A673 (cell line): Measurements from ENCODE around the gene VPS37B. TPM values are rescaled to one million over a fixed set of nuclear protein-coding genes. Genes with fewer than 3 reads are reported as not detected.

Experiments
- BruUV-seq: library from RNA; stranded (reverse); fragments of 400-500 nt; replicated peaks from 2 replicates; lab custom pipeline; 2021; lab: Mats Ljungman, UMichigan
- CTCF ChIA-PET: fragments of 300-600 bp; sonication (Branson Sonifier 250); formaldehyde crosslinking; loops from one replicate; lab custom pipeline; 2022; ENCODE audit warnings: antibody characterized with exemption; lab: Charles Lee
- POLR2A ChIA-PET: fragments of 300-600 bp; sonication (Branson Sonifier 250); formaldehyde crosslinking; loops from one replicate; lab custom pipeline; 2022; ENCODE audit warnings: antibody characterized with exemption; ENCODE audit not compliant: low non-redundant PET; lab: Charles Lee
- DNase-seq: peaks from one replicate; pipeline ENCODE4 v3.0.0-alpha.2; 2015; ENCODE audit warnings: low spot score
- H3K27ac ChIP-seq: fragments of 200-600 bp; sonication (generic); 2 replicates; pipeline ENCODE4 v1.5.1; 2016; ENCODE audit warnings: mixed run types, low read depth, mild to moderate bottlenecking, mixed read lengths, antibody characterized with exemption, low read length; ENCODE audit not compliant: poor library complexity, severe bottlenecking
- H3K27me3 ChIP-seq: fragments of 200-600 bp; sonication (generic); replicated peaks from 2 replicates; pipeline ENCODE4 v1.6.1; 2017; ENCODE audit warnings: mixed run types, low read depth, mild to moderate bottlenecking, mixed read lengths, antibody characterized with exemption, low read length; ENCODE audit not compliant: insufficient read depth, poor library complexity
- H3K36me3 ChIP-seq: fragments of 200-600 bp; sonication (generic); 2 replicates; pipeline ENCODE4 v1.6.1; 2016; ENCODE audit warnings: mixed run types, mild to moderate bottlenecking, mixed read lengths, antibody characterized with exemption, low read length; ENCODE audit not compliant: insufficient read depth, poor library complexity, severe bottlenecking
- H3K4me1 ChIP-seq: fragments of 200-600 bp; sonication (generic); 2 replicates; pipeline ENCODE4 v1.6.1; 2017; ENCODE audit warnings: mixed run types, mild to moderate bottlenecking, mixed read lengths, antibody characterized with exemption, low read length; ENCODE audit not compliant: insufficient read depth, poor library complexity, severe bottlenecking
- H3K4me3 ChIP-seq: fragments of 200-600 bp; sonication (generic); 2 replicates; pipeline ENCODE4 v1.5.1; 2016; ENCODE audit warnings: low read depth, mixed run types, mild to moderate bottlenecking, mixed read lengths, low read length; ENCODE audit not compliant: poor library complexity, severe bottlenecking
- H3K9me3 ChIP-seq: fragments of 200-600 bp; sonication (generic); 2 replicates; pipeline ENCODE4 v1.6.1; 2016; ENCODE audit warnings: mixed run types, low read depth, mild to moderate bottlenecking, mixed read lengths, antibody characterized with exemption, low read length; ENCODE audit not compliant: poor library complexity, severe bottlenecking
- EZH2 ChIP-seq: fragments of 200-600 bp; sonication (generic); IDR thresholded peaks from 2 replicates; pipeline ENCODE4 v1.6.1; 2017; ENCODE audit warnings: borderline replicate concordance, low read depth, mild to moderate bottlenecking, mixed read lengths, antibody characterized with exemption, low read length; ENCODE audit not compliant: poor library complexity, severe bottlenecking
- intact Hi-C: fragments of 100-400 bp; cut with micrococcal nuclease; formaldehyde crosslinking; loops from one replicate; pipeline ENCODE4 v1.10.0; 2022; ENCODE audit not compliant: unreplicated experiment
- total RNA-seq: library from RNA; stranded (reverse); gene quantifications from 2 replicates; pipeline ENCODE4 v1.2.3, GENCODE V29; 2021
- TF ChIP-seq, protein P1 (sequence below): fragments of 300-800, 200-600 bp; sonication (generic); conservative IDR thresholded peaks from 2 replicates; pipeline ENCODE4 v1.5.1; 2017; ENCODE audit warnings: low read depth, mild to moderate bottlenecking, antibody characterized with exemption, low read length, moderate library complexity, mixed read lengths

The VPS37B gene
- total RNA-seq, 1 experiment from 2014 or later = 34.4 TPM

DNA sequence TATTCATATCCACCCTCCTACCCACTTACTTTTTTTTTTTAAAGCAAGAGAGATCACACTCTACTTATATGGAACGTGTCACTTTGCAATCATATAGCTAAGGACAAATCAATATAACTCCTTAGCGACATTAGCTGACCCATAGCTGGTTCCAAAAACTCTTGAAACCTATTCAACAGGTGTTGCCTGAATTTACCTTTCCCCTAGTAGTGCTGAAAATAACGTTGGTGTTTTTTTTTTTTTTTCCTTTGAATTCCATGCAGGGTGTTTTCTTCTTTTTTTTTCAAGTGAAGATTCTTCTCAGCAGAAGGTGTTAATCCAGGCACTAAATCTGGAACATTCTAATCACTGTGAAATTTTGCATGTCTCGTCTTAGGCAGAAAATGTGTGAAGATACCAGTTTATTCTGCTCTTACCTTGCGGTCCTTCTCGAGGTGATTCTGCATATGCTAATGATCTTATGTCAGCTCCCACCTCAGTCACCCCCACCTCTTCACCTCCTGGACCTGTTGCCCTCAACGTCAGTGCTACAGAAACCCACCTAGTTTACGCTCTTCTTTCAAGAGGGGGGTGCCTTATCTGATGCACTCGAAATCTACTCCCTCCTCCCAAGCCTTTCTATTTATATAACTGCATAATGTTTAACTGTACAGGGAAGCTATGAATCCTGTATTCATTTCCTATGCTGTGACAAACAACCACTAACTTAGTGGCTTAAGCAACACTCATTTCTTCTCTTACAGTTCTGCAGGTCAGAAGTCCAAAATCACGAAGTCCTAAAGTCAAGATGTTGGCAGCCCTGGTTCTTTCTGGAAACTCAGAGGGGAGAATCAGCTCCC, 7.1 kb upstream of the VPS37B start:
- H3K27me3 ChIP-seq = no peaks in the 10 kb centered on the region
- CTCF ChIA-PET = interaction anchor here (0.5 kb wide), 1 partner anchor 11 kb away, joined by 3 read pairs; no protein-coding TSS in a partner anchor
- no peaks in the 10 kb centered on the region for H3K4me1 ChIP-seq
- DNase-seq = no peak
- BruUV-seq = no TSS peak
- no peak overlapping the region for H3K27ac ChIP-seq
- POLR2A ChIA-PET = interaction anchor here (0.7 kb wide), 1 partner anchor 383 kb away, joined by 11 read pairs; no protein-coding TSS in a partner anchor
- TF ChIP-seq, protein P1, sequence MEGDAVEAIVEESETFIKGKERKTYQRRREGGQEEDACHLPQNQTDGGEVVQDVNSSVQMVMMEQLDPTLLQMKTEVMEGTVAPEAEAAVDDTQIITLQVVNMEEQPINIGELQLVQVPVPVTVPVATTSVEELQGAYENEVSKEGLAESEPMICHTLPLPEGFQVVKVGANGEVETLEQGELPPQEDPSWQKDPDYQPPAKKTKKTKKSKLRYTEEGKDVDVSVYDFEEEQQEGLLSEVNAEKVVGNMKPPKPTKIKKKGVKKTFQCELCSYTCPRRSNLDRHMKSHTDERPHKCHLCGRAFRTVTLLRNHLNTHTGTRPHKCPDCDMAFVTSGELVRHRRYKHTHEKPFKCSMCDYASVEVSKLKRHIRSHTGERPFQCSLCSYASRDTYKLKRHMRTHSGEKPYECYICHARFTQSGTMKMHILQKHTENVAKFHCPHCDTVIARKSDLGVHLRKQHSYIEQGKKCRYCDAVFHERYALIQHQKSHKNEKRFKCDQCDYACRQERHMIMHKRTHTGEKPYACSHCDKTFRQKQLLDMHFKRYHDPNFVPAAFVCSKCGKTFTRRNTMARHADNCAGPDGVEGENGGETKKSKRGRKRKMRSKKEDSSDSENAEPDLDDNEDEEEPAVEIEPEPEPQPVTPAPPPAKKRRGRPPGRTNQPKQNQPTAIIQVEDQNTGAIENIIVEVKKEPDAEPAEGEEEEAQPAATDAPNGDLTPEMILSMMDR = no peak
- TF ChIP-seq EZH2 = no peak
- intact Hi-C loops = no loop called here
- H3K4me3 ChIP-seq = no peak overlapping the region
- H3K9me3 ChIP-seq = no peaks in the 10 kb centered on the region
- H3K36me3 ChIP-seq = no peaks in the 10 kb centered on the region

DNA sequence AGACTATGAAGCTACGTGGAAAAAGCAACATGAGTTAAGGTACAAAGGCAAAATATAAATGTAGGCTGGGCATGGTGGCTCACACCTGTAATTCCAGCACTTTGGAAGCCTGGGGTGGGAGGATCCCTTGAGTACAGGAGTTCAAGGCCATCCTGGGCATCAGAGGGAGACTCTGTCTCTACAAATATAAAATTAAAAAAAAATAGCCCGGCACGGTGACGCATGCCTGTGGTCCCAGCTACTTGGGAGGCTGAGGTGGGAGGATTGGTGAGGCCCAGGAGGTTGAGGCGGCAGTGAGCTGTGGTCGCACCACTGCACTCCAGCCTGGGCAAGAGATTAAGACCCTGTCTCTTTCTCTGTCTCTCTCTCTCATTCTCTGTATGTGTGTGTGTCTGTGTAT, 4.0 kb upstream of the VPS37B start:
- Histone ChIP-seq H3K4me3 (no peak overlapping the region), H3K27me3 (no peaks in the 10 kb centered on the region), H3K9me3 (no peaks in the 10 kb centered on the region), H3K4me1 (peaks cover under 1% of the 10 kb centered on the region), H3K36me3 (no peaks in the 10 kb centered on the region), H3K27ac (no peak overlapping the region)
- no peak for DNase-seq
- ChIA-PET CTCF (no interaction called here), POLR2A (no interaction called here)
- intact Hi-C loops = no loop called here
- no TSS peak for BruUV-seq
- TF ChIP-seq, protein P1 = no peak
- TF ChIP-seq EZH2 = no peak

GRCh38 chr12:122896662-122897061, 738 bp upstream of the VPS37B start:
- H3K36me3 ChIP-seq = no peaks in the 10 kb centered on the region
- H3K4me1 ChIP-seq = peaks cover 27% of the 10 kb centered on the region
- TF ChIP-seq EZH2 = no peak
- TF ChIP-seq, protein P1 = no peak
- BruUV-seq = no TSS peak
- peak overlapping the region; percentile 72 for H3K4me3 ChIP-seq
- ChIA-PET CTCF (no interaction called here), POLR2A (interaction anchor here (0.6 kb wide), 1 partner anchor 598 kb away, joined by 7 read pairs; no protein-coding TSS in a partner anchor)
- no peak overlapping the region for H3K27ac ChIP-seq
- H3K27me3 ChIP-seq = no peaks in the 10 kb centered on the region
- intact Hi-C loops = no loop called here
- no peaks in the 10 kb centered on the region for H3K9me3 ChIP-seq
- DNase-seq = no peak
